Measurements from ENCODE around the gene LRP2BP.
"Not testable (repeated sequence)": the region's sequence is repeated elsewhere in the genome, so short reads cannot be mapped to it uniquely, and the experiment has no call there.

Gene LRP2BP

GRCh38 chr4:185318679-185319078 lies 77.0 kb downstream of the LRP2BP start:
- DNase-seq = no peak

- DNase-seq = no peak
Measured at GRCh38 chr4:185317880-185318279, 77.8 kb downstream of the LRP2BP start.

GRCh38 chr4:185317462-185317861 lies 78.3 kb downstream of the LRP2BP start:
- not testable (repeated sequence) for DNase-seq
